ENCODE measurements around the gene SHMT2. TPM values are rescaled to one million over a fixed set of nuclear protein-coding genes. Genes with fewer than 3 reads are reported as not detected.

Gene SHMT2
- total RNA-seq, 1 experiment from 2014 or later, result 280 TPM

- Histone ChIP-seq H4K20me1 (ENCODE audit: insufficient read depth) (no peaks in the 10 kb centered on the region), H3K9ac (ENCODE audit: low read length) (no peak overlapping the region), H3K4me1 (ENCODE audit: control insufficient read depth in 1 of 2, insufficient read depth in 2 of 2, low read length in 2 of 2) (peaks cover 20 to 28% of the 10 kb centered on the region in 2 experiments), H3K36me3 (ENCODE audit: control insufficient read depth in 1 of 2, insufficient read depth in 2 of 2, low read length in 2 of 2) (peaks cover 10 to 16% of the 10 kb centered on the region in 2 experiments), H2AFZ (ENCODE audit: low read depth, low read length, poor library complexity, severe bottlenecking) (no peak overlapping the region), H3K9me3 (ENCODE audit: control insufficient read depth in 1 of 2, insufficient read depth in 1 of 2, low read depth in 1 of 2, low read length in 2 of 2) (no peaks in the 10 kb centered on the region), H3K9me2 (ENCODE audit: insufficient read depth) (no peaks in the 10 kb centered on the region), H3K79me2 (ENCODE audit: insufficient read depth, low read length) (no peaks in the 10 kb centered on the region; the same call in 1 of the 2 replicates), H3K27me3 (ENCODE audit: insufficient read depth, low read length) (peaks cover 4% of the 10 kb centered on the region; the same call in 1 of the 2 replicates), H3K4me3 (replicated peaks in 1 of 2; ENCODE audit: low read depth in 1 of 2, low read length in 2 of 2) (no peak overlapping the region), H3K27ac (ENCODE audit: low read depth, low read length) (no peak overlapping the region), H3K4me2 (ENCODE audit: low read length) (no peak overlapping the region)
- no TSS peak for BruUV-seq (replicated peaks)
- TF ChIP-seq YY1 (IDR thresholded peaks at IDR 0.05; ENCODE audit: extremely low read depth, insufficient replicate concordance, low read depth, low read length) (no peak), EZH2phosphoT487 (IDR thresholded peaks at IDR 0.05; ENCODE audit: borderline replicate concordance) (no peak), POLR2A (IDR thresholded peaks at IDR 0.05; ENCODE audit: borderline replicate concordance, extremely low read depth, insufficient read depth, insufficient read length) (no peak), SIN3A (IDR thresholded peaks at IDR 0.05; ENCODE audit: low read depth) (no peak), ZFX (IDR thresholded peaks at IDR 0.05) (no peak), REST (IDR thresholded peaks at IDR 0.05; ENCODE audit: low read depth) (no peak), SP1 (IDR thresholded peaks at IDR 0.05; ENCODE audit: low read depth) (no peak), POLR2AphosphoS5 (IDR thresholded peaks at IDR 0.05; ENCODE audit: low read depth, low read length) (no peak), TCF7L2 (IDR thresholded peaks at IDR 0.05; ENCODE audit: borderline replicate concordance, extremely low read depth, insufficient read depth, insufficient read length) (no peak)
- DNase-seq (ENCODE audit: low read depth, low spot score) (no peak), ATAC-seq (no peak)
- intact Hi-C loops (cut with micrococcal nuclease), result no loop called here
- ChIA-PET POLR2A (interaction anchor here (3.5 kb wide), 1 partner anchor 8 kb away, joined by 16 read pairs; the partner anchor contains the start of gene SHMT2), RAD21 (ENCODE audit: low non-redundant PET in 1 of 2, low total read pairs in 2 of 2, uncharacterized antibody in 2 of 2, unreplicated experiment in 2 of 2) (no interaction called here), CTCF (interaction anchor here (2.1 kb wide), 1 partner anchor 8 kb away, joined by 26 read pairs; the partner anchor contains the start of gene SHMT2)
Measured at GRCh38 chr12:57237596-57237931, 8.1 kb downstream of the SHMT2 start.
